Liver (tissue), 9 donors: ENCODE data around the gene PEAK1. TPM values are rescaled to one million over a fixed set of nuclear protein-coding genes. Genes with fewer than 3 reads are reported as not detected.

Source experiments
- DNase-seq: peaks from one replicate; pipeline ENCODE4 v3.0.0-alpha.2; 2017; ENCODE audit warnings: low spot score
- H3K27ac ChIP-seq, 2 donors: one replicate each; pipeline ENCODE4 v1.7.0; 2013; ENCODE audit warnings: inconsistent platforms in 2 of 2, low read length in 2 of 2, control low read depth in 1 of 2, low read depth in 1 of 2, mild to moderate bottlenecking in 1 of 2
- H3K27me3 ChIP-seq, 4 donors: one replicate each; pipeline versions ENCODE4 v1.6.1 to v1.7.0; 2013; ENCODE audit warnings: low read length in 3 of 4, inconsistent platforms in 1 of 4, mild to moderate bottlenecking in 1 of 4, moderate library complexity in 1 of 4; ENCODE audit not compliant: control insufficient read depth in 4 of 4, insufficient read depth in 4 of 4
- H3K36me3 ChIP-seq, 4 donors: one replicate each; pipeline versions ENCODE4 v1.6.1 to v1.7.0; 2013; ENCODE audit warnings: low read length in 3 of 4, mild to moderate bottlenecking in 3 of 4, low read depth in 1 of 4, moderate library complexity in 1 of 4; ENCODE audit not compliant: control insufficient read depth in 4 of 4, insufficient read depth in 3 of 4
- H3K4me1 ChIP-seq, 4 donors: one replicate each; pipeline versions ENCODE4 v1.6.1 to v1.7.0; 2013; ENCODE audit warnings: low read length in 3 of 4, mild to moderate bottlenecking in 3 of 4, moderate library complexity in 1 of 4; ENCODE audit not compliant: control insufficient read depth in 4 of 4, insufficient read depth in 4 of 4
- H3K4me3 ChIP-seq, 3 donors: one replicate each; pipeline versions ENCODE4 v1.6.1 to v1.7.0; 2013; ENCODE audit warnings: low read length in 3 of 3, control low read depth in 1 of 3, low read depth in 1 of 3, mild to moderate bottlenecking in 1 of 3
- H3K9ac ChIP-seq, 2 donors: one replicate each; pipeline ENCODE4 v1.7.0; 2013; ENCODE audit warnings: low read length in 2 of 2, mild to moderate bottlenecking in 2 of 2, moderate library complexity in 2 of 2, control low read depth in 1 of 2, low read depth in 1 of 2
- H3K9me3 ChIP-seq, 4 donors: one replicate each; pipeline versions ENCODE4 v1.6.1 to v1.7.0; 2013; ENCODE audit warnings: low read length in 3 of 4; ENCODE audit not compliant: control insufficient read depth in 4 of 4
- ATF3 ChIP-seq: IDR thresholded peaks from 2 replicates; pipeline ENCODE4 v1.6.1; 2016; ENCODE audit warnings: antibody characterized with exemption
- CTCF ChIP-seq: fragments of 150-350 bp; IDR thresholded peaks from 2 replicates; pipeline ENCODE4 v1.5.1; 2017; ENCODE audit warnings: improper control_type of control experiment, low read depth, low read length; ENCODE audit not compliant: missing input control
- EGR1 ChIP-seq, 2 donors: IDR thresholded peaks; 2 replicates each; pipeline ENCODE4 v1.6.1; 2016 to 2018; ENCODE audit warnings: antibody characterized with exemption in 2 of 2, low read depth in 2 of 2
- FOXA1 ChIP-seq: IDR thresholded peaks from 2 replicates; pipeline ENCODE4 v1.6.1; 2016; ENCODE audit warnings: antibody characterized with exemption
- FOXA2 ChIP-seq: IDR thresholded peaks from 2 replicates; pipeline ENCODE4 v1.6.1; 2016; ENCODE audit warnings: antibody characterized with exemption
- GABPA ChIP-seq, 2 donors: IDR thresholded peaks in 1 of 2; conservative IDR thresholded peaks in 1 of 2; 2 replicates each; pipeline ENCODE4 v1.6.1; 2016; ENCODE audit warnings: antibody characterized with exemption in 2 of 2, mild to moderate bottlenecking in 1 of 2, moderate library complexity in 1 of 2
- HNF4A ChIP-seq, 2 donors: conservative IDR thresholded peaks; 2 replicates each; pipeline ENCODE4 v1.6.1; 2016; ENCODE audit warnings: antibody characterized with exemption in 2 of 2, mild to moderate bottlenecking in 2 of 2
- HNF4G ChIP-seq: IDR thresholded peaks from 2 replicates; pipeline ENCODE4 v1.6.1; 2016; ENCODE audit warnings: antibody characterized with exemption
- MAX ChIP-seq: IDR thresholded peaks from 2 replicates; pipeline ENCODE4 v1.6.1; 2016; ENCODE audit warnings: antibody characterized with exemption
- NR2F2 ChIP-seq: IDR thresholded peaks from 2 replicates; pipeline ENCODE4 v1.6.1; 2016; ENCODE audit warnings: antibody characterized with exemption
- RAD21 ChIP-seq, 2 donors: IDR thresholded peaks; 2 replicates each; pipeline ENCODE4 v1.6.1; 2016; ENCODE audit warnings: antibody characterized with exemption in 2 of 2, mild to moderate bottlenecking in 2 of 2
- REST ChIP-seq: IDR thresholded peaks from 2 replicates; pipeline ENCODE4 v1.6.1; 2016; ENCODE audit warnings: antibody characterized with exemption, mild to moderate bottlenecking
- SP1 ChIP-seq: IDR thresholded peaks from 2 replicates; pipeline ENCODE4 v1.6.1; 2018; ENCODE audit warnings: antibody characterized with exemption, mild to moderate bottlenecking
- TAF1 ChIP-seq: conservative IDR thresholded peaks from 2 replicates; pipeline ENCODE4 v1.6.1; 2016; ENCODE audit warnings: antibody characterized with exemption, mild to moderate bottlenecking
- ZBTB33 ChIP-seq: IDR thresholded peaks from 2 replicates; pipeline ENCODE4 v1.6.1; 2016; ENCODE audit warnings: antibody characterized with exemption
- WGBS: extraction: QIAGEN DNeasy Blood & Tissue Kit; methylation state at CpG from one replicate; pipeline ENCODE4 v1.1.7; 2013; 5-methylcytosine and 5-hydroxymethylcytosine counted together
- polyA plus RNA-seq, 2 donors: library from polyadenylated mRNA; stranded (reverse) in 1 of 2; unstranded in 1 of 2; fragments of 200-250 nt in 1 of 2; fragments of >200 nt in 1 of 2; fragmentation: Nextera tagmentation in 1 of 2; extraction: Ambion mirVana in 1 of 2; gene quantifications; one replicate each; pipeline versions ENCODE4 v1.2.1 to v1.2.3, GENCODE V29; 2013 to 2015
- total RNA-seq, 2 donors: library from RNA; depleted of rRNA; stranded (reverse); fragments of >200 nt; gene quantifications; one replicate each; pipeline ENCODE4 v1.2.3, GENCODE V29; 2014
- donor health status: healthy.
- donor health status: healthy.
- donor health status: healthy.
- donor health status: healthy.
- donor health status: healthy.

The PEAK1 gene
- total and polyA plus RNA-seq, 4 donors, result 1.8 to 14.9 (median 5.8) TPM

- WGBS, result 94% methylated on average over 2 of the region's 2 CpGs
- TF ChIP-seq GABPA (IDR thresholded peaks at IDR 0.05 in 1 of 2, conservative IDR thresholded peaks at IDR 0.05 in 1 of 2), result no peak
- no peak for TF ChIP-seq FOXA2
- TF ChIP-seq EGR1 (IDR thresholded peaks at IDR 0.05; ENCODE audit: low read depth in 2 of 2), result no peak
- no peak for TF ChIP-seq RAD21 (IDR thresholded peaks at IDR 0.05)
- no peak for TF ChIP-seq HNF4G
- TF ChIP-seq MAX, result no peak
- no peak for TF ChIP-seq CTCF
- no peak for TF ChIP-seq FOXA1
- no peak for TF ChIP-seq ATF3
- no peak for TF ChIP-seq SP1
- TF ChIP-seq TAF1, result no peak
- TF ChIP-seq ZBTB33, result no peak
- no peak for TF ChIP-seq REST
- TF ChIP-seq NR2F2, result no peak
- no peak for TF ChIP-seq HNF4A (conservative IDR thresholded peaks at IDR 0.05)
- H3K36me3 ChIP-seq, result peaks cover 5 to 21% (median 9%) of the 10 kb centered on the region in 4 donors
Measured at GRCh38 chr15:77459031-77459430, 39.1 kb upstream of the PEAK1 start.

GRCh38 chr15:77457905-77458265 lies 38.0 kb upstream of the PEAK1 start:
- no peak overlapping the region for H3K9ac ChIP-seq
- H3K9me3 ChIP-seq, result no peaks in the 10 kb centered on the region
- no peak overlapping the region for H3K27ac ChIP-seq

More at GRCh38 chr15:77459031-77459430, 39.1 kb upstream of the PEAK1 start:
- no peak overlapping the region for H3K4me3 ChIP-seq
- no peaks in the 10 kb centered on the region for H3K27me3 ChIP-seq
- H3K27ac ChIP-seq, result no peak overlapping the region
- H3K9me3 ChIP-seq, result no peaks in the 10 kb centered on the region
- H3K9ac ChIP-seq, result no peak overlapping the region
- DNase-seq, result no peak
- H3K4me1 ChIP-seq, result no peaks in the 10 kb centered on the region

More at GRCh38 chr15:77457905-77458265, 38.0 kb upstream of the PEAK1 start:
- Histone ChIP-seq H3K4me3 (no peak overlapping the region), H3K27me3 (no peaks in the 10 kb centered on the region), H3K36me3 (peaks cover 5 to 12% (median 8%) of the 10 kb centered on the region in 4 donors), H3K4me1 (no peaks in the 10 kb centered on the region)
- peak; percentile 9 for TF ChIP-seq NR2F2
- TF ChIP-seq FOXA2, result no peak
- no peak for TF ChIP-seq MAX
- DNase-seq, result no peak
